Kidney (tissue), 14 donors: ENCODE data around the gene CCL5. TPM values are rescaled to one million over a fixed set of nuclear protein-coding genes. Genes with fewer than 3 reads are reported as not detected.

Experiments used
- DNase-seq, 5 donors: peaks; one replicate each; pipeline ENCODE4 v3.0.0-alpha.2; 2013 to 2020
- FAIRE-seq: peaks from 2 replicates; lab custom pipeline; 2012; peaks lifted over from hg19 to GRCh38; lab: Jason Lieb, UNC
- H3K27ac ChIP-seq, 2 donors: one replicate each; pipeline ENCODE4 v1.7.0; 2013; ENCODE audit warnings: low read depth in 2 of 2, low read length in 2 of 2, inconsistent platforms in 1 of 2
- H3K27me3 ChIP-seq: one replicate; pipeline ENCODE4 v1.7.1; 2013; ENCODE audit warnings: low read length, inconsistent platforms; ENCODE audit not compliant: control insufficient read depth, insufficient read depth
- H3K36me3 ChIP-seq, 3 donors: one replicate each; pipeline versions ENCODE4 v1.7.0 to v1.7.1; 2013; ENCODE audit warnings: low read length in 3 of 3, control low read depth in 1 of 3, inconsistent platforms in 1 of 3; ENCODE audit not compliant: insufficient read depth in 3 of 3, control insufficient read depth in 2 of 3
- H3K4me1 ChIP-seq, 3 donors: one replicate each; pipeline versions ENCODE4 v1.7.0 to v1.7.1; 2013; ENCODE audit warnings: low read length in 3 of 3, inconsistent platforms in 1 of 3, low read depth in 1 of 3; ENCODE audit not compliant: control insufficient read depth in 2 of 3, insufficient read depth in 2 of 3
- H3K4me3 ChIP-seq, 3 donors: one replicate each; pipeline versions ENCODE4 v1.7.0 to v1.8.1; 2013; ENCODE audit warnings: low read length in 3 of 3, control low read depth in 1 of 3, inconsistent platforms in 1 of 3
- H3K9ac ChIP-seq, 3 donors: one replicate each; pipeline versions ENCODE4 v1.7.0 to v1.7.1; 2013; ENCODE audit warnings: low read length in 3 of 3, control low read depth in 1 of 3, inconsistent platforms in 1 of 3
- H3K9me3 ChIP-seq, 3 donors: one replicate each; pipeline versions ENCODE4 v1.7.0 to v1.7.1; 2013; ENCODE audit warnings: low read length in 3 of 3, control low read depth in 1 of 3, inconsistent platforms in 1 of 3; ENCODE audit not compliant: control insufficient read depth in 2 of 3, insufficient read depth in 1 of 3
- intact Hi-C: fragments of 100-400 bp; cut with DNase I; formaldehyde crosslinking; loops from one replicate; pipeline ENCODE4 v1.11.1; 2022
- polyA plus RNA-seq: library from polyadenylated mRNA; stranded (reverse); fragments of 350-450 nt; fragmentation: Illumina TruSeq; extraction: RNeasy Lipid Tissue Mini Kit (QIAGEN cat#74804); gene quantifications from one replicate; pipeline ENCODE4 v1.2.3, GENCODE V29; 2014; ENCODE audit warnings: low read depth, low replicate concordance; ENCODE audit not compliant: insufficient read depth
- total RNA-seq: library from RNA; stranded (reverse); fragmentation: NEBNext Ultra II Directional; extraction: Animal tissue kit (Norgen Biotek cat#: 25700); gene quantifications from one replicate; pipeline ENCODE4 v1.2.1, GENCODE V29; 2021
- TF ChIP-seq, protein P1 (sequence below): IDR thresholded peaks from 3 replicates; pipeline ENCODE4 v1.5.1; 2012; ENCODE audit warnings: mild to moderate bottlenecking, moderate library complexity, borderline replicate concordance; ENCODE audit not compliant: insufficient read depth; ENCODE audit errors: extremely low read depth
- donor health status: control.
- donor health status: control.
- donor health status: control.
- donor health status: control.
- donor health status: control.
- donor health status: DM: yes; HTN: yes; CAD: no.
- donor health status: Normal renal cell carcinoma (clear cell type).

The CCL5 gene
- total and polyA plus RNA-seq, 2 donors from 2014 or later = 4.2 to 10.3 TPM

DNA sequence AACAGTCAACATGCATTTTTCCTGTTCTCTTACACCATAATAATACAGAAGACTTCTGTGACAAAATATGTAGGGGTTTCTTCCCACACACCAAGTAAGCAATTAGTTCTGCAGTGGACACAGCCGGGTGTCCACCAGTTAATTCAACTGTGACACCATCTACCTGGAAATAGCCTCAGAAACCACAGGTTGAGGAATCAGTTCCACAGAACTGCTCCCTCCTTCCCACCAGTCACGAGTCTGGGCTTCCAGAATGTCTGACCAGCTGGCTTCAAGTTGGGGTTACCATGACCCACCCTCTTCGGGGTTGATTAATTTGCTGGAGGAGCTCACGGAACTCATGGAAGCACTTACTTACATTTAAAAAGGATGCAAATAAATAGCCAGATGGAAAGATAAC lies 13.6 kb upstream of the CCL5 start:
- H3K9me3 ChIP-seq = no peaks in the 10 kb centered on the region

DNA sequence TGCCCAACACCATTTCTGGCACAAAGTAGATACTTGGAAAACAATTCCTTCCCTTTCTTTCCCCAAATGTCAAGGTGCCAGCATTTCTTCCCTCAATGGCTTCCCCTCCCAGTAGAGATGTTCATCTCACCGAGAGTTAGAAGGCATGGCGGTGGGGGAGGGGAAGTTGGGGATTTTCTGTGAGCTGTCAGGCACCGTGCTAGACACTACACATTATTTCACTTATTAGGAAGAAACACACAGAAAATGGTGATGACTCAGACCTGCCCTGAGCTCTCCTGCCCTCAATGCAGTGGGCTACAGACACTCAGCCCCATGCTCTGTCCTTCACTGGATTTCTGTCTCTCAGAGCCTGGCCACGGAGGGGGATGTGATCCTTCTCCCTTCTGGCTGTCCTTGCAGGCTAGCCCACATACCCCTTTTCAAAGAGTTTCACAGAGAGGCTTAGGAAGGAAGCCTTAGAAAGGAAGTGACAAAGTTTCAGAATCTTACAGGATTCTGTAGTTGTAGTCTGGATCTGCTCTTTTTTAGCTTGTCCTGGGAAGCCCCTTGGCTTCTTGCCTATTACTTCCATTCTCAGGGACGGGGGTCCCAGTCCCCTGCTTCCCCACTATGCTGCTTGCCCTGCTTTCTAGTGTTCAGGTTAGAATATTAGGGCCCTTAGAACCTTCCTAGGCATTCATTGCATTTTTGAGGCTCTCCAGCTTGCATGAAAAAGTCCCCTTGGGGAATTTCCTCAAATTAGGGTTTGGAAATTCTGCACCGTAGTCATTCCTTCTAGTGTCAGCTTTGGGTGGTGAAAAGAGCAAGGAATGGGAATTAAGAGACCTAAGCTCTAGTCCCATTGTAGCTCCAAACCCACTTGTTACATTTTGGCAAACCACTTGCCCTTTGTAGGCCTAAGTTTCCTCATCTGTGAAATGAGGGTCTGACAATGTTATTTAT lies 12.2 kb upstream of the CCL5 start:
- Histone ChIP-seq H3K4me1 (peaks cover 0 to 4% (median 3%) of the 10 kb centered on the region in 3 donors), H3K27me3 (no peaks in the 10 kb centered on the region), H3K9me3 (no peaks in the 10 kb centered on the region), H3K9ac (no peak overlapping the region), H3K36me3 (no peaks in the 10 kb centered on the region), H3K27ac (no peak overlapping the region), H3K4me3 (no peak overlapping the region)
- FAIRE-seq (no peak), DNase-seq (no peak)
- intact Hi-C loops = no loop called here
- TF ChIP-seq, protein P1, sequence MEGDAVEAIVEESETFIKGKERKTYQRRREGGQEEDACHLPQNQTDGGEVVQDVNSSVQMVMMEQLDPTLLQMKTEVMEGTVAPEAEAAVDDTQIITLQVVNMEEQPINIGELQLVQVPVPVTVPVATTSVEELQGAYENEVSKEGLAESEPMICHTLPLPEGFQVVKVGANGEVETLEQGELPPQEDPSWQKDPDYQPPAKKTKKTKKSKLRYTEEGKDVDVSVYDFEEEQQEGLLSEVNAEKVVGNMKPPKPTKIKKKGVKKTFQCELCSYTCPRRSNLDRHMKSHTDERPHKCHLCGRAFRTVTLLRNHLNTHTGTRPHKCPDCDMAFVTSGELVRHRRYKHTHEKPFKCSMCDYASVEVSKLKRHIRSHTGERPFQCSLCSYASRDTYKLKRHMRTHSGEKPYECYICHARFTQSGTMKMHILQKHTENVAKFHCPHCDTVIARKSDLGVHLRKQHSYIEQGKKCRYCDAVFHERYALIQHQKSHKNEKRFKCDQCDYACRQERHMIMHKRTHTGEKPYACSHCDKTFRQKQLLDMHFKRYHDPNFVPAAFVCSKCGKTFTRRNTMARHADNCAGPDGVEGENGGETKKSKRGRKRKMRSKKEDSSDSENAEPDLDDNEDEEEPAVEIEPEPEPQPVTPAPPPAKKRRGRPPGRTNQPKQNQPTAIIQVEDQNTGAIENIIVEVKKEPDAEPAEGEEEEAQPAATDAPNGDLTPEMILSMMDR = no peak

More for the DNA sequence above, 13.6 kb upstream of the CCL5 start:
- Histone ChIP-seq H3K9ac (no peak overlapping the region), H3K27ac (no peak overlapping the region), H3K4me3 (no peak overlapping the region), H3K36me3 (no peaks in the 10 kb centered on the region), H3K27me3 (no peaks in the 10 kb centered on the region), H3K4me1 (peaks cover under 1 to 4% (median 3%) of the 10 kb centered on the region in 3 donors)
- TF ChIP-seq, protein P1 = no peak
- no peak for DNase-seq
- intact Hi-C loops = no loop called here
- FAIRE-seq = no peak

DNA sequence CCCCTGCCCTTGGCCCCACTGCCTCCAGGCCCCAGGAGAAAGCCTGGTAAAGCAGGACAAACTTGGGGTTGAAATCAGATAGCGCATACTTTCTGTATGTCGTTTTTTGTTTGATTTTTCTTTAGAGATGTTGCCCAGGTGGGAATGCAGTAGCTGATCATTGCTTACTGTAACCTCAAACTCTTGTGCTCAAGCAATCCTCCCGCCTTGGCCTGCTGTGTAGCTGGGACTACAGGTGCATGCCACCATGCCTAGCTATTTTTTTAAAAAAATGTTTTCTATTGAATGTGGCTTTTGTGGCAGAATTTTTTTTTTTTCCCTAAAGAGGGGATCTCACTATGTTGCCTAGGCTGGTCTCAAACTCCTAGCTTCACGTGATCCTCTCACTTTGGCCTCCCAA lies 11.1 kb upstream of the CCL5 start:
- intact Hi-C loops = no loop called here
- Histone ChIP-seq H3K9me3 (no peaks in the 10 kb centered on the region), H3K27me3 (no peaks in the 10 kb centered on the region), H3K36me3 (no peaks in the 10 kb centered on the region), H3K9ac (no peak overlapping the region), H3K4me3 (no peak overlapping the region), H3K27ac (no peak overlapping the region), H3K4me1 (peaks cover 0 to 4% (median 3%) of the 10 kb centered on the region in 3 donors)
- TF ChIP-seq, protein P1 = no peak
- no peak for DNase-seq
- FAIRE-seq = no peak
